ENCODE data around the gene RACGAP1.

The RACGAP1 gene

GRCh38 chr12:50041962-50042361, 16.7 kb upstream of the RACGAP1 start:
- TF ChIP-seq CTCF (IDR thresholded peaks at IDR 0.05; ENCODE audit: control insufficient read depth, insufficient read depth, low read depth, low read length, missing control alignments), result no peak
- DNase-seq (ENCODE audit: low read depth), result no peak
- H3K4me3 ChIP-seq (ENCODE audit: control insufficient read depth, low read depth, low read length), result no peak overlapping the region

GRCh38 chr12:50041062-50041860, 16.0 kb upstream of the RACGAP1 start:
- H3K4me3 ChIP-seq (ENCODE audit: control insufficient read depth, low read depth, low read length), result no peak overlapping the region
- TF ChIP-seq CTCF (IDR thresholded peaks at IDR 0.05; ENCODE audit: control insufficient read depth, insufficient read depth, low read depth, low read length, missing control alignments), result no peak
- DNase-seq (ENCODE audit: low read depth), result no peak

- H3K4me3 ChIP-seq (ENCODE audit: control insufficient read depth, low read depth, low read length), result no peak overlapping the region
- DNase-seq (ENCODE audit: low read depth), result no peak
- no peak for TF ChIP-seq CTCF (IDR thresholded peaks at IDR 0.05; ENCODE audit: control insufficient read depth, insufficient read depth, low read depth, low read length, missing control alignments)
Measured at GRCh38 chr12:50040657-50041056, 15.4 kb upstream of the RACGAP1 start.

- TF ChIP-seq CTCF (IDR thresholded peaks at IDR 0.05; ENCODE audit: control insufficient read depth, insufficient read depth, low read depth, low read length, missing control alignments), result peak; percentile 85
- no peak for DNase-seq (ENCODE audit: low read depth)
- H3K4me3 ChIP-seq (ENCODE audit: control insufficient read depth, low read depth, low read length), result no peak overlapping the region
Measured at GRCh38 chr12:50039151-50039835, 14.0 kb upstream of the RACGAP1 start.

GRCh38 chr12:50038336-50038735, 13.0 kb upstream of the RACGAP1 start:
- DNase-seq (ENCODE audit: low read depth), result no peak
- no peak for TF ChIP-seq CTCF (IDR thresholded peaks at IDR 0.05; ENCODE audit: control insufficient read depth, insufficient read depth, low read depth, low read length, missing control alignments)
- no peak overlapping the region for H3K4me3 ChIP-seq (ENCODE audit: control insufficient read depth, low read depth, low read length)

GRCh38 chr12:50032854-50033581, 7.7 kb upstream of the RACGAP1 start:
- no peak for DNase-seq (ENCODE audit: low read depth)
- no peak overlapping the region; the same call in none of the 2 replicates for H3K4me3 ChIP-seq (ENCODE audit: control insufficient read depth, low read depth, low read length)
- no peak for TF ChIP-seq CTCF (IDR thresholded peaks at IDR 0.05; ENCODE audit: control insufficient read depth, insufficient read depth, low read depth, low read length, missing control alignments)

Measured in AG09309 (cell line).